Daoy (cell line): Measurements from ENCODE around the gene PLEKHG5. TPM values are rescaled to one million over a fixed set of nuclear protein-coding genes. Genes with fewer than 3 reads are reported as not detected.
"Not testable (repeated sequence)": the region's sequence is repeated elsewhere in the genome, so short reads cannot be mapped to it uniquely, and the experiment has no call there.

Source experiments
- DNase-seq: peaks from one replicate; pipeline ENCODE4 v3.0.0-alpha.2; 2015; ENCODE audit warnings: low read depth
- total RNA-seq: library from RNA; depleted of rRNA; stranded (reverse); fragments of >200 nt; shearing (Covaris generic); gene quantifications from 2 replicates; pipeline ENCODE4 v1.2.3, GENCODE V29; 2014

The PLEKHG5 gene
- total RNA-seq, 1 experiment from 2014 or later: 8.4 TPM

DNA sequence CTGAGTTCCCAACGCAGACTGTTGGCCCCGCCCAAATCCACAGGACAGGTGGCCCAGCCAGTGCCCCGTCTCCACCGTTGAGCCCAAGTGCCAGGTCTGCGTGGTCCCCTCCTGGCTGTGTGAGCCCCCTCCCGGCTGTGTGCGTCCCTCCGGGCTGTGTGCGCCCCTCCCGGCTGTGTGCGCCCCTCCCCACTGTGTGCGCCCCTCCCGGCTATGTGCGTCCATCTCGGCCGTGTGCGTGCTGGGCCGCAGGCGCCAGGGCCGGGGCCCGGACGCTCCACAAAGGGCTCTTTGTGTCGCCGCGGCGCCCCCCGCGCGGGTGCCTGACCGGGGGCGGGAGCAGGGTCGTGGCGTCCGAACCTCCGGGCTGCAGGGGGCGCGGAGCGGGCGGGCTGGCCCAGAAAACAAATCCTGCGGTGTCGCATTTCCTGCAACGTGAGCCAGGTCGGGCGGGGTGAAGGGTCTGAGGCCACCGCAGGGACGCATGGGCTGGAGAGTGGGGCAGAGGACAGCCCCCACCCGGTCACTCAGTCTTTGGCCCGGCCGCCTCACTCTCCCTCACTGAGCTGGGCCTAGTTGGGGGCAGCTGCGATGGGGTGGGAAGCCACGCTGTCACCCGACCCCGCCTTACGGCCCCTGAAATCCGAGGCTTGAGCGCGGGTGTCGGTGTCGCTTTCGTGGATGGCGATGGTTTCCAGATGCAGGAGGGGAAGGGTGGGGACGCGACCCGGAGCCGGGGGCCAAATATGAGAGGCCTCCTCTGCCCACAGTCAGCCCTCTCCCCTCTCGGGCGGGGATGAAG lies 44.2 kb downstream of the PLEKHG5 start:
- no peak for DNase-seq

DNA sequence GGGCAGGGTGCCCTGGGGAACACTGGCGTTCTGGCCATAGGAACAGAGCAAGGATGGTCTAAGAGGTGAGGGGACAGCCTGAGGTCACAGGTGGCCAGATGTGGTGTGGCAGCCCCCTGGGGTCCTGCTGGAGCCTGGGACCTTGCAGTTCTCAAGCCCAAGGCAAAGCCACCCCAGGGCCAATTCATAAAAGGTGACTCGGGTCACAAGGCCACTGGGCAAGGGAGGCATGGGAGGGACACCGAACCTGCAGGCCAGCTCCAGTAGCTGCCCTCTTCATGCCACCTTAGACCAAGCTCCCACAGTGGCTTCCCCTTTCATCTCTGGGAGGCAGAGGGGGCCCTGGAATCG lies 44.8 kb downstream of the PLEKHG5 start:
- no peak for DNase-seq

DNA sequence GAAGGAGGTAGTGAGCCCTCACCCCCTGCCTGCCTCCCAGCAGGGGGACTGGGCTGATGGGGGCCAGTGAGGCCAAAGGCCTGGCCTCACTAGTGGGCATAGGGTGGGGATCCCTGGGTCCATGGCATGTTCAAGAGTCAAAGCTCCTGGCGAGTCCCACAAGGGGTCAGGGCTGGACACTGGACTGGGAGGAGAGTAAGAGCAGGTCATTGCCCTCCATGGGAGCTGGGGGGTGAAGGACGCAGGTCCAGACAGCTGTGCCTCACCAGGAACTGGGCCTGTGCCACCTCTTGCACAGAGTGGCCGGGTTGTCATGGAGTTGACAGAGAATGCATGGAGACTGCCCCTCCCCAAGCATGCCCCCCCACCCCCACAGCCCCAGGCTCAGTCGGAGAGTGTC lies 45.5 kb downstream of the PLEKHG5 start:
- DNase-seq: not testable (repeated sequence)

DNA sequence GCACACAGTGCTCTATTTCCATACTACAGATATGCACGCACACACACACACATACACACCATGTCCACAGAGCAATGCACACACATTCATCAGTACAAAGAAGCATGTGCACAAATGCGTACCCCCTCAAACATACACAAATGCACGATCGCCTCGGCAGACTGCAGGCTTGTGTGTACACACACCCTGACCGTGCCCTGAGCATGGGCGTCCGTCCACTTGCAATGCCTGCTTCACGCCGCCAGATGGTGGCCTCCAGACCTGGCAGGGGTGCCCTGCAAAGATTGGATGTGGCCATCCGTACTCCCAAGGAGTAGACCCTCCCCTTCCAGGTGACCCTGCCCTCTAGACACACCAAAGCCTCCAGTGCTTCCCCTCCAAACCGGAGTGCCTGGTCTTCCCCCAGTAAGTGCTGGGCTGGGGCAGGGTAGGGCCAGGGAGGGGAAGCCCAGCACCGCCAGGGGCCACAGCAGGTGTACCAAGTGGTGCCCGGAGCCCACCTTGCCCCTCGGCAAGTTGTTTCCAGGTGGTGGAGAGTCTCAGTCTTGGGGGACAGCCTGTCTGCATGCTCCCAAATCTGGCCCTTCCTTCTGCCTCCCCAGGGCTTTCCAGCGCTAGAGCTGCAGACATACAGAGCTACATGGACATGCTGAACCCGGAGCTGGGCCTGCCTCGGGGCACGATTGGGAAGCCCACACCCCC lies 46.3 kb downstream of the PLEKHG5 start:
- peak; percentile 65 for DNase-seq

DNA sequence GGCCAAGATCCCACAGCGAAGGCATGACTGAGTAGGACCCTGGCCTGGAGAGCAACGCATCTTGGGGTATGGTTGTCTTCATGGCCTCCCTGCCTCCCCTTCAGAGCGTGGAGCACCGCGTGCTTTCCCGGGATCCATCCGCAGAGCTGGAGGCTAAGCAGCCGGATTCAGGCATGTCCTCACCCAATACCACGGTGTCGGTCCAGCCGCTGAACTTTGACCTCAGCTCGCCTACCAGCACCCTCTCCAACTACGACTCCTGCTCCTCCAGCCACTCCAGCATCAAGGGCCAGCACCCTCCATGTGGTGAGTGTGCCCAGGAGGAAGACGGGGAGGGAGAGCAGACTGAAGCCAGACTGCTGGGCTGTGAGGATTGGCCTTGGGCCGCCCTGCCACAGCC lies 47.1 kb downstream of the PLEKHG5 start:
- DNase-seq: no peak

DNA sequence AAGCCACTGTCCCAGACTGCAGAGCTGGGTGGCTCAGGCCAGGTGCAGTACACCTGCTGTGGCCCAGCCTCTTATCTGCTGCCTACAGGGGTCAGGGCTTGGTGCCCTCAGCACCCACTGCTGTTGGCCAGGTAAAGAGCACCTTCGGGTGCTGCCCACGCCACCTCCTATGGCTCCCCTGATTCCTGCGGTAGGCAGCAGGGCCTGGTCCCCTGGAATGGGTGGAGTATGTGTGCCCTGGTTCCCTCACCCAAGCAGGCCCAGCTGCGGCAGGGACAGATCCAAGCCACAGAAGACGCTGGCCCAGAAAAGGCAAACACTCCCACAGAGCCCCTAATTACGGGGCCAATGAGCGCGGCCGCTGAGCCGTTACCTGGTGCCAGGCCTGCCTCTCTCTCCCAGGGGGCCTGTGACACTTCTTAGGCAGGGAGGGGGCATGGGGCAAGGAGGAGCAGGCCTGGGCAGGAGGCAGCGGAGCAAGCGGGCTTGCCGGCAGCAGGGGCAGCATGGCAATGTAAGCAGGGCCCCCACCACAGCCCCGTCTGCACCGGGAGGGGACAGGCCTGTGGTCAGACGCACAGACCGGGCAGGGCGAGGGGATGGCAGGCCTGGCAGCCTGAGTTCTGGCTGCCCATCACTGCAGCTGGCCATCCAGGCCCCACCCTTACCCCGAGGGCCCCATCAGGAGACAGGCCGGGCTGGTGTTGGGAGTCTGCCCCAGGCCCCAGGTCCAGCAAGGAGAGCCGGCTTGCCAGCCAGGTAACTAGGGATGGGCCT lies 47.9 kb downstream of the PLEKHG5 start:
- DNase-seq: no peak

DNA sequence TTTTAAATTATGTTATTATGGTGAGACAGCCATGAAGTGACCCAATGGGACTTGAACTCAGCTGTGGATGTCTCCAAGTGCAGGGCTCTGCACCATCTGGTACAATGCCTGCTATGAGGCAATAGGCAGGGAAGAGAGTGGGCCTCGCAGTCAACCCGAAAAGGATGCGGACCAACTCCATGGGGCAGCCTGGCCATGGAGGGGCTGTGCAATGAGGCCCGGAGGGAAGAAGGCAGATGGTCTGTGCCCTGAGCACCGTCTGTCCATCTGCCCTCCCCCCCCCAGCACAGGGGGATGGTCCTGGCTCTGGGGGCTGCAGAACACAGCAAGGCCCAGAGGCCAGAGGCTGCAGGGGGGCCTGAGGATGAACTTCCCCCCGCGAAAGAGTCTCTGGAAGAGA lies 49.9 kb downstream of the PLEKHG5 start:
- DNase-seq: no peak

DNA sequence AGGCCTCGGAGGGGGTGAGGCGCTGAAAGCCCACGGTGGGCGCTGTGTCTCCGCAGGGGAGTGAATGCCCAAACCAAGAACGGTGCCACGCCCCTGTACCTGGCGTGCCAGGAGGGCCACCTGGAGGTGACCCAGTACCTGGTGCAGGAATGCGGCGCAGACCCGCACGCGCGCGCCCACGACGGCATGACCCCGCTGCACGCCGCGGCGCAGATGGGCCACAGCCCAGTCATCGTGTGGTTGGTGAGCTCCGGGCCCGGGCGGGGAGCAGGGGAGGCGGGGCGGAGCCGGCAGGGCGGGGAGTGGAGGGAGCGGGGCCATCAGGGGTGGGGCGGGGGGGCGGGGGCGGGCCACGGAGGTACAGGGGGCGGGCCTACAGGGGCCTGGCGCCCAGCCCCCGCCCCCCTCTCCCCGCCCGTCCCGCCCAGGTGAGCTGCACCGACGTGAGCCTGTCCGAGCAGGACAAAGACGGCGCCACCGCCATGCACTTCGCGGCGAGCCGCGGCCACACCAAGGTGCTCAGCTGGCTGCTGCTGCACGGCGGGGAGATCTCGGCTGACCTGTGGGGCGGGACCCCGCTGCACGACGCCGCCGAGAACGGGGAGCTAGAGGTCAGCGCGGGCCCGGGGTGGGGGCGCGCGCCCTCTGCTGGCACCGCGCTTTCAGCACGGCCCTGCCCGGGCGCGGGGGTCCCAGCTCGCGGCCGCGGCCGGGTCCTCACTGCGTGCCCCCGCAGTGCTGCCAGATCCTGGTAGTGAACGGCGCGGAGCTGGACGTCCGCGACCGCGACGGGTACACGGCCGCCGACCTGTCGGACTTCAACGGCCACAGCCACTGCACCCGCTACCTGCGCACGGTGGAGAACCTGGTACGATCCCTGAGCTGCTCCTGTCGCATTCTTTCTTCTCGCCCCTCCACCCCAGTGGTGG lies 51.0 kb downstream of the PLEKHG5 start:
- peak; percentile 85 for DNase-seq

DNA sequence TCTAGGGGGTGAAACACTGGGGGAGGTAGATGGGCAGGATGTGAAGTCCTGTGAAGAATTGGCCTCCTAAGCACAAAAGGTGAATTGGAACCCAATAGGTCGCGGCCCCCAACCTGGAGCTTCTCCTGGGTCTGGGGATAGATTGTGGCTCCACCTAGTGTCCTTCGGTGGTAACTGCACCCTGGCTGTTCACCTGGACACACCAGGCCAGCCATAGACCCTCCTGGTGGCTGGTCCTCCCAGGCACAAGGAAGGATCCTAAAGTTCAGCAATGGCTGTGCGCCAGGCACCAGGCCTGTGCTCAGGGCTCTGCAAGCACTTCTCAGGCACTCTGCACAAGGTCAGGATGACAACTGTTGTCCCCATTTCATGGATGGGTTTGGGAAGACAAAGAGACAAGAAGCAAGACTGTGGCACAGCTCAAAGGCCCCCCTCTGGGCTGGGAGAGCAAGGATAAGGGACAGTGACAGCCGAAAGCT lies 53.4 kb downstream of the PLEKHG5 start:
- peak; percentile 75 for DNase-seq

DNA sequence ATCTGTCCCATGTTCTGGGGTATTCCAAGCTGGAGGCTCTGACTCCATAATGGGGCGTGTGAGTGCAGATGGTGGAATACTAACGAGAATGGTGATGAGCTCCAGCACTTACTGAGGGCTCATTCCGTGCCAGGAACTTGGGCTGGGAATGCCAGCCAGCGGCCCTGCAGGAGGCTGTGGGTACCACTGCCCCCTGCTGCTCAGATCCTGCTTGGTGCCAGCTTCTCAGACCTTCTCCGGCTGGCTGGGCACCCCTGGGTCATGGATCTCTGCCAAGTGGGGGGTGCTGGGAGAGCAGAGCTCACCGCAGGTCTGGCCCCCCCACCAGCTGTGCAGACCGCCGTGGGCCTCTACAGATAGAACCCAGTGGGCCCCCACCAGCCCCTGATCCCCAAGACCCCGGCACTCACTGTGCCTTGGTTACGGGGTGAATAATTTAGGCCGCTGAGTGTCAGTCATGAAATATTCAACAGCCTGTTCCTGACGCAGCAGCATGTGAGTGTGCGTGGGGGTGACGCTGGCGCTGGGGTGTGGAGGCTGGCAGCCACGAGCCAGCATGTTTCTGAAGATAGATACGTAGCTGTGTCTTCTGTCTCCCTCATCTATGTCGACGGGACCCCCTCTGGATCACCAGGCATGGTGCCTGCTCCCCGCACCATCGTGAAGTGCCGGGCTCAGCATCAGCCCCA lies 54.3 kb downstream of the PLEKHG5 start:
- DNase-seq: peak; percentile 69

DNA sequence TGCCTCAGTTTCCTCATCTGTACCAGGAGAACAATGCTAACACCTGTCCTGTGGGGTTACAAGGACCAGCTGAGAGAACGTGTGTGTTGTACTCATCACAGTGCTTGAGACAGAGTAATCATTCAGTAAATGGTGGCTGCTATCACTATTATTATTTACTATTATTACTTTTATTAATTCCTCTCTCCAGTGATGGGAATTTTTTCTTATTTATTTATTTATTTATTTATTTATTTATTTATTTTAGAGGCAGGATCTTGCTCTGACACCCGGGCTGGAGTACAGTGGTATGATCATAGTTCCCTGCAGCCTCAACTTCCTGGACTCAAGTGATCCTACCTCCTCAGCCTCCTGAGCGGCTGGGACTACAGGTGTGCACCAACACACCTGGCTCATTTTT lies 55.2 kb downstream of the PLEKHG5 start:
- DNase-seq: not testable (repeated sequence)

DNA sequence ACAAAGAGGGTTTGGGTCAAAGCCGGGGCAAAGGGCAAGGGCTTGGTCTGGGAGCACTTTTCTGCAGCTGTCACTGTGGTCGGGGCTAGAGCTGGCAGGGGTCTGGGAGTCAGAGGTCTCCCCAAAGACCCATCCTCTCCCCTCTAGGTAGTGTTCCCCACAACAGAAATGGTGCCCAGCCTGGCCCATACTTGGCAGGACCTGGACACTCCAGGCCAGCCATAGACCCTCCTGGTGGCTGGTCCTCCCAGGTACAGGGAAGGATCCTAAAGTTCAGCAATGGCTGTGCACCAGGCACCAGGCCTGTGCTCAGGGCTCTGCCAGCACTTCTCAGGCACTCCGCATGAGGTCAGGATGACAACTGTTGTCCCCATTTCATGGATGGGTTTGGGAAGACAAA lies 55.9 kb downstream of the PLEKHG5 start:
- no peak for DNase-seq

DNA sequence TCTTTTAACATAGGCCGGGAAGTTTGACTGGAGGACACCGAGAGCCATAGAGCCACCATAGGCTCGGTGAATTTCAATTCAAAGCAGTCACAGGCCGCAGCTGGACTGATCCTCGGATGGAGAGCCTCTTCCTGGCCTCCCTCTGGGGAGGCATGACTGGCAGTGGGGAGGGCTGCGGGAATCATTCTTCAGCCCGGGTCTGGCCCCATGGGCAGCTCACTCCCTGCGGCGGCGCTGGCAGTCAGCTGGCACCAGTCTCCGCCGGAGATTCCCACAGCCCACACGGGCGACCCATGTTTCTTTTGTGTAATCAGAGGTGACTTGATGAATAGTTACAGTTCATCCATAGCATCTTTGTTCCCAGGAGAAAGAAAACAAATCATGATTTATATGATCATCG lies 56.3 kb downstream of the PLEKHG5 start:
- no peak for DNase-seq

DNA sequence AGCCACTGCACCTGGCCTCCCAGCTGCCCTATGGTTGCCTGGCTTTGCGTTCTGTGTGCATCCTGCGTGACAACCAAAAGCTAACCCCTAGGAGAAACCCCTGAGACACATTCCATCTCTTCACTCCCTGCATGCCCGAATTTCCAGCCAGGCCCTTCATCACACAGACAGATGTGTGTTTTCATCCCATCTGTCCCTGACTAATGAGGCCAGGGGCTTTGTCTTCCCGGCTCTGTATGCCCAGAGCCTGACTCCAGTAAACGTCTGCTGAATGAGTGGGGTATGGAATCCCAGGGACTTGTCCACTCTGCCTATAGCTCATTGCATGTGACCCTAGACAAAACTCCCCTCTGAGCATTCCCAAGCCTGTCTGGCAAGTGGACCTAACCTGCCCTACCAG lies 57.3 kb downstream of the PLEKHG5 start:
- no peak for DNase-seq

DNA sequence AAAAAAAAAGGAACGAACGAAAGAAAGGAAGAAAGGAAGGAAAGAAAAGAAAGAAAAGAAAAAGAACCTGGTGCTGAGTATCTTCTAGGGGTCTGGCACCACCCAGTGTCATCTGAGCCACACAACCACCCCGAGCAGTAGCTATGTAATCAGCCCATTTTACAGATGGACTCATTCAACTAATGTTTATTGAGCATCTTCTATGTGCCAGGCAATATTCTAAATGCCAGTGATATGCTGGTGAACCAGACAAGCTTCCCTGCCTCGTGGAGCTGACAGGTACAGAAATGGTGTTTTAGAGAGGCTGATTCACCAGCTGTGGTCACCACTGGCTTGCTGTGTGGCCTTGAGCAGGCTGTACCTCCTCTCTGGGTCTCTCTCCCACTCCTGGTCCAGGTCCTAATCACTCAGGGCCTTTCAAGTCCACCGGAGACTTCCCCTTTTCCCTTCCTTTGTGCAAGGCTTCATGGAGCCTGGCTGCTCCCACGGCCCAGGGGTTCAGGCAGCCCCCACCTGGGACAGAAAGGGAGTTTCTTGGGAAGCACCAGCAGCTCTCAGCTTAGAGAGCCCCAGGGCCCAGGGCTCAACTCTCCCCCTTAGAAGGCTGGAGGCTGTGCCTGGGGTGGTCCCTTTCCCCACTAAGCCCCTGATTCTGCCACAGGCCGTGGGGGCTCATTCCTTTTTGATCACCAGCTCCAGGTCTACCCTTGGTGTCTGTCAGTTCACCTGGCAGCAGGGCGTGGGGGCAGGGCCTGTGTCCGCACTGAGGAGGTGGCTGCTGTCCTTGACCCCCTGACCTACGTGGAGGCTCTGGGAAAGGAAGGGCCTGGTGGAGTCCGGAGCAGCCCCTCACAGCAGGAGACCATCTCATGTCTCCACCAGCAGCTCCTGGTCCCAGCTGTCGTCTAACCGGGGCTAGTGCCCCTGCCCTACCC lies 59.6 kb downstream of the PLEKHG5 start:
- DNase-seq: not testable (repeated sequence)

DNA sequence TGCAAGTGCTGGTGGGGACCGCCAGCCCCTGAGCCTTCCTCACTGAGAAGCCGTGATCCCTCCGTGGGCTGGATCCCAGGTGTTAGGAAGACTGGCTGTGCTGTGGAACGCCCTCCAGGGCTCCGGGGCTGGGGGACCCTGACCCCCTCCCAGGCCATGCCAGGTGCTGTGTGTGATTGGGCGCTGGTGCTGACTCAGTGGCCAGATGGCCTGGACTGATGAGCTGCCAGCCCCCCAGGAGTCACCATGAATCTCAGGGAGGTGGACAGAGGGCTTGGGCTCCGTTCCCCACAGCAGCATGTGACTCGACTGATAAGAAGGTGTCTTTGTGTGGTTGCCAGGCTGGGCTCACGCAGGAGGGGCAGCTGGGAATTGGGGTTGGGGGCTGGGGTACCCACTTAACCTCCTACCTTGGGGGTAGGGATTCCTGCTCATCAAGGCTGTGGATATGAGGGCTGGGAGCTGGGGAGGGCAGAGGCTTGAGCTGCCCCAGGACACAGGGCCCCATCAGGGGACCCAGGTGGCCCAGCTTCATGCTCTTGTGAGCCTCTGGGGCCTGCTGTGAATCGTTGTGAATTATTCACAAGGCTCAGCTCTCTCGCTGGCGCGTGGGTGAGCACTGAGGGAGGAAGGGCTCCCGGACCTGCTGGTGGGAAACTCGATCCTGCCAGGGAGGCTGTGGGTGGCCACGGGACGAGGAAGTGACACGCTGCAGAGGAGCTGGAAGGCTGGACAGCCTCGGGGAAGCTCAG lies 61.6 kb downstream of the PLEKHG5 start:
- not testable (repeated sequence) for DNase-seq

DNA sequence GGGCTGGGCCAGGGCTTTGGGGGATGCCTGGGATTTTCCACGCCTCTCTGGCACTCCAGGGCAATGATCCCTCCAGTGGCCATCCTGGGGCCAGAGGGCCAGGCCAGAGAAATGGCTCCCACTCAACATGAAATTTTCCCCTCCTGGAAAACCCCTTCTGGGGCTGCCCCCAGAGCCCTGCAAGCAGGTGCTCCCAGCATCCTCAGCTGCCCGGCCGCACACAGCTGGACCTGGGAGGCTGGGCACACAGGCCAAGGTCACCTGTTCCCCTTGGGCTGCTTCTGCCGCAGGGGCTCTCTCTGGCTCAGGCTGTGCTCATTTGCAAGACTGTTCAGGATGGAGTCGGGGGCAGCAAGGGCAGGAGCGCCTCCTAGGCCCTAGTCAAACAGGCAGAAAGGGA lies 63.0 kb downstream of the PLEKHG5 start:
- DNase-seq: not testable (repeated sequence)

DNA sequence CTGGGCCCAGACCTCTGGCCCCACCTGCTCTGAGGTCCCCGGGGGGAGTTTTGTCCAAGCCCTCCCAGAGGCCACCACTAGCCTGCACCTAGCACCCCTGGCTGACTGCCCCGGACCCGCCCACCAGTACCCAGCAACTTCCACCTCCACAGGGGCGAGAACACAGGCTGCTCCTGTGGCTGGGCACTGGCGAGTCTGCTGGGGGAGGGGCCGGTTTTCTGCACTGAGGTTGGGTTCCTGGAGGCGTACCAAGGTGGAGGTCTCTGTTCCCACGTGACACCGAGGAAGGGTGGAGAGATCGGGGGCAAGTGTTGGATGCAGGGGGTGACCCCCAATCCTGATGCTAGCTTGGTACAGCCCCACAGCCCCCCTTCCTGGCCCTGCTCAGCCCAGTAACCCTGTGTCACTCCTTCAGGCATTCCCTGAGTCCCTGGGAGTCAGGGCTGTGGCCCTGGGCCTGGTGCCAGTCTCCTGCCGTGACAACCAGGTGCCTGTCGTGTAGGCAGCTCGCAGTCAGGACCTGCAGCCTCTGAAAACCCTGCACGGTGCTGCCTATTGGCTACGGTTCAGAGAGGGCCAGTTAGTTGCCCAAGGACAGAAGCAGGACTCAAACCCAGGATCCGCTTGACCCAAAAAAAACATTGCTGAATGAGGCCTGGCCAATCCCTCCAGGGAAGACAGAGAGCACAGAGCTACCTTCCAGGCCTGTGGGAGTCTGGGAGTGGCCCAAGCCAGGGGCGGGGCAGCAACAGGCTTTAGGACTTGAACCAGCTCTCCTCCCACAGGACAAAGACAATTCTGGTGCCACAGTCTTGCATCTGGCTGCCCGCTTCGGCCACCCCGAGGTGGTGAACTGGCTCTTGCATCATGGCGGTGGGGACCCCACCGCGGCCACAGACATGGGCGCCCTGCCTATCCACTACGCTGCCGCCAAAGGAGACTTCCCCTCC lies 63.8 kb downstream of the PLEKHG5 start:
- no peak for DNase-seq
